Measurements from ENCODE around the gene HDAC10.

- no peak for TF ChIP-seq CTCF (IDR thresholded peaks at IDR 0.05)
- TF ChIP-seq EP300 (IDR thresholded peaks at IDR 0.05) = no peak
- no peak for TF ChIP-seq POLR2A (IDR thresholded peaks at IDR 0.05)
Observed at GRCh38 chr22:50299785-50300619, 48.9 kb upstream of the HDAC10 start.
